Loucy (cell line): Measurements from ENCODE around the gene FANCC.

Experiments used
- H2AFZ ChIP-seq: fragments of 200-600 bp; sonication (generic); 2 replicates; pipeline ENCODE4 v1.6.0; 2016; ENCODE audit warnings: antibody characterized with exemption, mild to moderate bottlenecking, low read length, moderate library complexity
- H3F3A ChIP-seq: fragments of 200-600 bp; 2 replicates; pipeline ENCODE4 v1.6.0; 2016; ENCODE audit warnings: antibody characterized with exemption, low read depth, mild to moderate bottlenecking
- H3K27me3 ChIP-seq: fragments of 200-600 bp; sonication (generic); 2 replicates; pipeline ENCODE4 v1.6.1; 2014; ENCODE audit warnings: low read length, mild to moderate bottlenecking; ENCODE audit not compliant: insufficient read depth, poor library complexity, severe bottlenecking
- H3K36me3 ChIP-seq: fragments of 200-600 bp; sonication (generic); 2 replicates; pipeline ENCODE4 v1.6.1; 2016; ENCODE audit warnings: low read length; ENCODE audit not compliant: insufficient read depth
- H3K4me1 ChIP-seq: fragments of 200-600 bp; sonication (generic); 2 replicates; pipeline ENCODE4 v1.5.1; 2014; ENCODE audit warnings: low read length, mild to moderate bottlenecking; ENCODE audit not compliant: insufficient read depth, poor library complexity, severe bottlenecking
- H3K4me2 ChIP-seq: fragments of 200-600 bp; sonication (generic); 2 replicates; pipeline ENCODE4 v1.6.0; 2014; ENCODE audit warnings: antibody characterized with exemption, low read length, low read depth, mild to moderate bottlenecking; ENCODE audit not compliant: poor library complexity, severe bottlenecking
- H3K4me3 ChIP-seq: fragments of 200-600 bp; sonication (generic); 2 replicates; pipeline ENCODE4 v1.5.1; 2014; ENCODE audit warnings: low read length, mild to moderate bottlenecking, mixed read lengths; ENCODE audit not compliant: poor library complexity, severe bottlenecking
- H3K79me2 ChIP-seq: fragments of 200-600 bp; sonication (generic); 2 replicates; pipeline ENCODE4 v1.6.1; 2014; ENCODE audit warnings: low read length; ENCODE audit not compliant: insufficient read depth
- H3K9ac ChIP-seq: fragments of 200-600 bp; sonication (generic); 2 replicates; pipeline ENCODE4 v1.6.0; 2014; ENCODE audit warnings: mild to moderate bottlenecking, low read depth, low read length, moderate library complexity; ENCODE audit not compliant: poor library complexity, severe bottlenecking
- H3K9me2 ChIP-seq: fragments of 200-600 bp; sonication (generic); replicated peaks from 2 replicates; pipeline ENCODE4 v1.6.1; 2016; ENCODE audit warnings: low read depth, low read length, mixed read lengths
- H3K9me3 ChIP-seq: fragments of 200-600 bp; sonication (generic); 2 replicates; pipeline ENCODE4 v1.6.1; 2014; ENCODE audit warnings: mild to moderate bottlenecking, antibody characterized with exemption, low read length, low read depth; ENCODE audit not compliant: insufficient read depth
- H4K20me1 ChIP-seq: fragments of 200-600 bp; sonication (generic); 2 replicates; pipeline ENCODE4 v1.6.0; 2014; ENCODE audit warnings: antibody characterized with exemption, low read length, mild to moderate bottlenecking; ENCODE audit not compliant: insufficient read depth, poor library complexity, severe bottlenecking
- EZH2phosphoT487 ChIP-seq: fragments of 200-600 bp; IDR thresholded peaks from 2 replicates; pipeline ENCODE4 v1.6.1; 2018; ENCODE audit warnings: antibody characterized with exemption, mild to moderate bottlenecking, moderate library complexity, borderline replicate concordance
- TF ChIP-seq, protein P1 (sequence below): fragments of 200-600 bp; sonication (generic); conservative IDR thresholded peaks from 2 replicates; pipeline ENCODE4 v1.5.1; 2014; ENCODE audit warnings: mild to moderate bottlenecking, antibody characterized with exemption, low read length

The FANCC gene

DNA sequence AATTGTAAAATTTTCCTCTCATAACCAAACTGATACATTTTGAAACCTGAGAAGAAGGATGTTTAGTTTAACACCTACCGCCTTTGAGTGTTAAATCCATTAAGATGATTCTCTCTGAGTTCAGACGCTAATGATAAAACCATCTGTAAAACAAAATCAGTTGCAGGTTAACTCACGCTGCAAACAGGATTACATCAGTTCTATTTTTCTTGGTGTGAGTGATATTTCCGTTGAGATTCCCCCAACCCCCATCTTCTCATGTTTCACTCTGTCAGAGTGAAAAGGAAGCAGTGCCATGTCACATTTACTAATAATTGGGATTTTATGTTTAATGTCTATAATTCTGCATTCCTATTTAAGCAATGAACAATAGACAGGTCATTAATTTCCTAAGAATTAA is 146.5 kb downstream of the FANCC start:
- H3F3A ChIP-seq = no peaks in the 10 kb centered on the region
- peaks cover 3% of the 10 kb centered on the region; the same call in 1 of the 2 replicates for H3K9me3 ChIP-seq
- H3K27me3 ChIP-seq = no peaks in the 10 kb centered on the region
- peak overlapping the region; percentile 64 for H3K4me2 ChIP-seq
- peaks cover 11% of the 10 kb centered on the region; the same call in 1 of the 2 replicates for H3K36me3 ChIP-seq
- peak overlapping the region; percentile 49 for H3K4me3 ChIP-seq
- no peaks in the 10 kb centered on the region for H3K79me2 ChIP-seq
- TF ChIP-seq, protein P1, sequence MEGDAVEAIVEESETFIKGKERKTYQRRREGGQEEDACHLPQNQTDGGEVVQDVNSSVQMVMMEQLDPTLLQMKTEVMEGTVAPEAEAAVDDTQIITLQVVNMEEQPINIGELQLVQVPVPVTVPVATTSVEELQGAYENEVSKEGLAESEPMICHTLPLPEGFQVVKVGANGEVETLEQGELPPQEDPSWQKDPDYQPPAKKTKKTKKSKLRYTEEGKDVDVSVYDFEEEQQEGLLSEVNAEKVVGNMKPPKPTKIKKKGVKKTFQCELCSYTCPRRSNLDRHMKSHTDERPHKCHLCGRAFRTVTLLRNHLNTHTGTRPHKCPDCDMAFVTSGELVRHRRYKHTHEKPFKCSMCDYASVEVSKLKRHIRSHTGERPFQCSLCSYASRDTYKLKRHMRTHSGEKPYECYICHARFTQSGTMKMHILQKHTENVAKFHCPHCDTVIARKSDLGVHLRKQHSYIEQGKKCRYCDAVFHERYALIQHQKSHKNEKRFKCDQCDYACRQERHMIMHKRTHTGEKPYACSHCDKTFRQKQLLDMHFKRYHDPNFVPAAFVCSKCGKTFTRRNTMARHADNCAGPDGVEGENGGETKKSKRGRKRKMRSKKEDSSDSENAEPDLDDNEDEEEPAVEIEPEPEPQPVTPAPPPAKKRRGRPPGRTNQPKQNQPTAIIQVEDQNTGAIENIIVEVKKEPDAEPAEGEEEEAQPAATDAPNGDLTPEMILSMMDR = no peak
- TF ChIP-seq EZH2phosphoT487 = no peak
- H3K9ac ChIP-seq = peak overlapping the region; percentile 40
- H2AFZ ChIP-seq = peak overlapping the region; percentile 64
- H3K4me1 ChIP-seq = peaks cover 19% of the 10 kb centered on the region
- no peaks in the 10 kb centered on the region for H3K9me2 ChIP-seq
- no peaks in the 10 kb centered on the region for H4K20me1 ChIP-seq

DNA sequence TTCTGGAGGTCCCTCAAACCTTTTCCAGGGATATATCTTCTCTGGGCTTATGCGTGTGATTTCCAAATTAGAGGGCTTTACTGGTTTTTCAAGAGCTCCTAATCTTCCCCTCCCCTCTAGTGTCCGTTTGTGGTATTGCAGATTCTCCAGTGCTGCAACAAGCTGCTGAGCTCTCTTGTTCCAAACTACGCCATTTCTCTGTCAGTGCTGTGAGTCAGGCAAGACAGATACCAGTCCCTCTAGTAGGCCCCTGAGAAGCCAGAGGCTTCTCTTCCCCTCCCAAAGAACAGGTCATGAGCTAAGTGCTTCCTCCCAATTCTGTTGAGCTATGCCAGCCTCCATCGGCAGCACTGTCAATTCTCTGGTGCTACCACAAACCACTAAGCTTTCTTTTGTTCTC is 149.5 kb downstream of the FANCC start:
- Histone ChIP-seq H3F3A (no peaks in the 10 kb centered on the region), H3K4me1 (peaks cover 19% of the 10 kb centered on the region), H4K20me1 (no peaks in the 10 kb centered on the region), H3K27me3 (no peaks in the 10 kb centered on the region), H3K9ac (no peak overlapping the region), H3K4me3 (no peak overlapping the region), H3K9me2 (no peaks in the 10 kb centered on the region), H3K9me3 (peaks cover 7% of the 10 kb centered on the region; the same call in 1 of the 2 replicates), H2AFZ (no peak overlapping the region), H3K79me2 (no peaks in the 10 kb centered on the region), H3K36me3 (peaks cover 11% of the 10 kb centered on the region), H3K4me2 (no peak overlapping the region)
- TF ChIP-seq EZH2phosphoT487 = no peak
- TF ChIP-seq, protein P1 = peak; percentile 84

DNA sequence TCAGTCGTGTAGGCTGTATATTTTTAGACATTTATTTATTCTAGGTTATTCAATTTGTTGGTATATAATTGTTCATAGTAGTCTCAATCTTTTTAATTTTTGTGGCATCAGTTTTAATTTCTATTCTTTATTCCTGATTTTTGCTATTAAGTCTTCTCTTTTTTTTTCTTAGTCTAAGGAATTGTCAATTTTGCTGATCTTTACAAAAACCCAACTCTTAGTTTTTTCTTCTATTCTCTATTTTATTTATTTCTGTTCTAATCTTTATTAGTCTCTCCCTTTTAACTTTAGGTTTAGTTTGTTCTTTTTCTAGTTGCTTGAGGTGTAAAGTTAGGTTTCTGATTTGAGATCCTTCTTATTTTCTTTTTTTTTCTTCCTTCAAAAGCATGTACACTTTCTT is 152.5 kb downstream of the FANCC start:
- H3F3A ChIP-seq = no peaks in the 10 kb centered on the region
- no peak for TF ChIP-seq EZH2phosphoT487
- TF ChIP-seq, protein P1 = no peak

More for the DNA sequence above, 152.5 kb downstream of the FANCC start:
- Histone ChIP-seq H3K9ac (no peak overlapping the region), H3K9me3 (peaks cover 7% of the 10 kb centered on the region; the same call in 1 of the 2 replicates), H4K20me1 (no peaks in the 10 kb centered on the region), H3K79me2 (no peaks in the 10 kb centered on the region), H3K9me2 (no peaks in the 10 kb centered on the region), H3K4me1 (no peaks in the 10 kb centered on the region), H2AFZ (no peak overlapping the region), H3K4me2 (no peak overlapping the region), H3K36me3 (peaks cover 11% of the 10 kb centered on the region), H3K4me3 (no peak overlapping the region), H3K27me3 (no peaks in the 10 kb centered on the region)
